ENCODE data around the gene ZC3H11A.
"Not testable (repeated sequence)": the region's sequence is repeated elsewhere in the genome, so short reads cannot be mapped to it uniquely, and the experiment has no call there.

DNA sequence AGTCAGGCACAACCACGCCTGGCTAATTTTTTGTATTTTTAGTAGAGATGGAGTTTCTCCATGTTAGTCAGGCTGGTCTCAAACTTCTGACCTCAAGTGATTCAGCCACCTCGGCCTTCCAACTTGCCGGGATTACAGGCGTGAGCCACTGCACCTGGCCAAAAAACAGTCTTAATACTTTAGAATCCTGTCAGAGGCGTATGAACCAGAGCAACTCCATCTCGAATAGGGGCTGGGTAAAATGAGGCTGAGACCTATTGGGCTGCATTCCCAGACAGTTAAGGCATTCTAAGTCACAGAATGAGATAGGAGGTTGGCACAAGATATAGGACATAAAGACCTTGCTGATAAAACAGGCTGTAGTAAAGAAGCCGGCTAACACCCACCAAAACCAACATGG lies 33.5 kb upstream of the ZC3H11A start:
- TF ChIP-seq, protein P1, sequence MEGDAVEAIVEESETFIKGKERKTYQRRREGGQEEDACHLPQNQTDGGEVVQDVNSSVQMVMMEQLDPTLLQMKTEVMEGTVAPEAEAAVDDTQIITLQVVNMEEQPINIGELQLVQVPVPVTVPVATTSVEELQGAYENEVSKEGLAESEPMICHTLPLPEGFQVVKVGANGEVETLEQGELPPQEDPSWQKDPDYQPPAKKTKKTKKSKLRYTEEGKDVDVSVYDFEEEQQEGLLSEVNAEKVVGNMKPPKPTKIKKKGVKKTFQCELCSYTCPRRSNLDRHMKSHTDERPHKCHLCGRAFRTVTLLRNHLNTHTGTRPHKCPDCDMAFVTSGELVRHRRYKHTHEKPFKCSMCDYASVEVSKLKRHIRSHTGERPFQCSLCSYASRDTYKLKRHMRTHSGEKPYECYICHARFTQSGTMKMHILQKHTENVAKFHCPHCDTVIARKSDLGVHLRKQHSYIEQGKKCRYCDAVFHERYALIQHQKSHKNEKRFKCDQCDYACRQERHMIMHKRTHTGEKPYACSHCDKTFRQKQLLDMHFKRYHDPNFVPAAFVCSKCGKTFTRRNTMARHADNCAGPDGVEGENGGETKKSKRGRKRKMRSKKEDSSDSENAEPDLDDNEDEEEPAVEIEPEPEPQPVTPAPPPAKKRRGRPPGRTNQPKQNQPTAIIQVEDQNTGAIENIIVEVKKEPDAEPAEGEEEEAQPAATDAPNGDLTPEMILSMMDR (IDR thresholded peaks at IDR 0.05; ENCODE audit: low read depth, low read length, poor library complexity, severe bottlenecking): not testable (repeated sequence)
- not testable (repeated sequence) for TF ChIP-seq EZH2phosphoT487 (IDR thresholded peaks at IDR 0.05; ENCODE audit: borderline replicate concordance, low read length)

All from DOHH2 (cell line).